Osteocyte (in vitro differentiated cells): Measurements from ENCODE around the gene SLC35C1. TPM values are rescaled to one million over a fixed set of nuclear protein-coding genes. Genes with fewer than 3 reads are reported as not detected.

Experiments used
- DNase-seq: peaks from one replicate; pipeline ENCODE4 v3.0.0; 2021; ENCODE audit warnings: mixed read lengths; ENCODE audit not compliant: unreplicated experiment; ENCODE audit errors: extremely low spot score
- H3K27ac Mint-ChIP-seq: one replicate; pipeline ENCODE4 v1.8.0; 2021; ENCODE audit warnings: mild to moderate bottlenecking, mixed read lengths; ENCODE audit not compliant: unreplicated experiment
- H3K27me3 Mint-ChIP-seq: one replicate; pipeline ENCODE4 v1.8.0; 2021; ENCODE audit warnings: mixed read lengths; ENCODE audit not compliant: unreplicated experiment
- H3K36me3 Mint-ChIP-seq: one replicate; pipeline ENCODE4 v1.8.0; 2021; ENCODE audit warnings: mixed read lengths; ENCODE audit not compliant: unreplicated experiment
- H3K4me1 Mint-ChIP-seq: one replicate; pipeline ENCODE4 v1.8.0; 2021; ENCODE audit warnings: mixed read lengths; ENCODE audit not compliant: unreplicated experiment
- H3K4me3 Mint-ChIP-seq: one replicate; pipeline ENCODE4 v1.8.0; 2021; ENCODE audit warnings: mild to moderate bottlenecking, moderate library complexity, mixed read lengths; ENCODE audit not compliant: unreplicated experiment
- H3K9me3 Mint-ChIP-seq: one replicate; pipeline ENCODE4 v1.8.0; 2021; ENCODE audit warnings: mixed read lengths; ENCODE audit not compliant: unreplicated experiment
- total RNA-seq: library from RNA; stranded (reverse); gene quantifications from 2 replicates; pipeline ENCODE4 v1.2.1, GENCODE V29; 2021
- TF ChIP-seq, protein P1 (sequence below): fragments of 200-600 bp; sonication (generic); IDR thresholded peaks from 2 replicates; pipeline ENCODE4 v1.5.0; 2021; ENCODE audit warnings: antibody characterized with exemption, mild to moderate bottlenecking, moderate library complexity

SLC35C1 gene
- total RNA-seq, 1 donor from 2014 or later = 17.5 TPM

DNA sequence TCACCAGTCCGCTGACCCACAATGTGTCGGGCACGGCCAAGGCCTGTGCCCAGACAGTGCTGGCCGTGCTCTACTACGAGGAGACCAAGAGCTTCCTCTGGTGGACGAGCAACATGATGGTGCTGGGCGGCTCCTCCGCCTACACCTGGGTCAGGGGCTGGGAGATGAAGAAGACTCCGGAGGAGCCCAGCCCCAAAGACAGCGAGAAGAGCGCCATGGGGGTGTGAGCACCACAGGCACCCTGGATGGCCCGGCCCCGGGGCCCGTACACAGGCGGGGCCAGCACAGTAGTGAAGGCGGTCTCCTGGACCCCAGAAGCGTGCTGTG lies 6.1 kb downstream of the SLC35C1 start:
- TF ChIP-seq, protein P1, sequence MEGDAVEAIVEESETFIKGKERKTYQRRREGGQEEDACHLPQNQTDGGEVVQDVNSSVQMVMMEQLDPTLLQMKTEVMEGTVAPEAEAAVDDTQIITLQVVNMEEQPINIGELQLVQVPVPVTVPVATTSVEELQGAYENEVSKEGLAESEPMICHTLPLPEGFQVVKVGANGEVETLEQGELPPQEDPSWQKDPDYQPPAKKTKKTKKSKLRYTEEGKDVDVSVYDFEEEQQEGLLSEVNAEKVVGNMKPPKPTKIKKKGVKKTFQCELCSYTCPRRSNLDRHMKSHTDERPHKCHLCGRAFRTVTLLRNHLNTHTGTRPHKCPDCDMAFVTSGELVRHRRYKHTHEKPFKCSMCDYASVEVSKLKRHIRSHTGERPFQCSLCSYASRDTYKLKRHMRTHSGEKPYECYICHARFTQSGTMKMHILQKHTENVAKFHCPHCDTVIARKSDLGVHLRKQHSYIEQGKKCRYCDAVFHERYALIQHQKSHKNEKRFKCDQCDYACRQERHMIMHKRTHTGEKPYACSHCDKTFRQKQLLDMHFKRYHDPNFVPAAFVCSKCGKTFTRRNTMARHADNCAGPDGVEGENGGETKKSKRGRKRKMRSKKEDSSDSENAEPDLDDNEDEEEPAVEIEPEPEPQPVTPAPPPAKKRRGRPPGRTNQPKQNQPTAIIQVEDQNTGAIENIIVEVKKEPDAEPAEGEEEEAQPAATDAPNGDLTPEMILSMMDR = no peak
- peaks cover 21% of the 10 kb centered on the region for H3K4me1 Mint-ChIP-seq
- no peak overlapping the region for H3K27ac Mint-ChIP-seq
- H3K9me3 Mint-ChIP-seq = no peaks in the 10 kb centered on the region
- H3K27me3 Mint-ChIP-seq = no peaks in the 10 kb centered on the region
- peaks cover 16% of the 10 kb centered on the region for H3K36me3 Mint-ChIP-seq
- DNase-seq = no peak
- no peak overlapping the region for H3K4me3 Mint-ChIP-seq

DNA sequence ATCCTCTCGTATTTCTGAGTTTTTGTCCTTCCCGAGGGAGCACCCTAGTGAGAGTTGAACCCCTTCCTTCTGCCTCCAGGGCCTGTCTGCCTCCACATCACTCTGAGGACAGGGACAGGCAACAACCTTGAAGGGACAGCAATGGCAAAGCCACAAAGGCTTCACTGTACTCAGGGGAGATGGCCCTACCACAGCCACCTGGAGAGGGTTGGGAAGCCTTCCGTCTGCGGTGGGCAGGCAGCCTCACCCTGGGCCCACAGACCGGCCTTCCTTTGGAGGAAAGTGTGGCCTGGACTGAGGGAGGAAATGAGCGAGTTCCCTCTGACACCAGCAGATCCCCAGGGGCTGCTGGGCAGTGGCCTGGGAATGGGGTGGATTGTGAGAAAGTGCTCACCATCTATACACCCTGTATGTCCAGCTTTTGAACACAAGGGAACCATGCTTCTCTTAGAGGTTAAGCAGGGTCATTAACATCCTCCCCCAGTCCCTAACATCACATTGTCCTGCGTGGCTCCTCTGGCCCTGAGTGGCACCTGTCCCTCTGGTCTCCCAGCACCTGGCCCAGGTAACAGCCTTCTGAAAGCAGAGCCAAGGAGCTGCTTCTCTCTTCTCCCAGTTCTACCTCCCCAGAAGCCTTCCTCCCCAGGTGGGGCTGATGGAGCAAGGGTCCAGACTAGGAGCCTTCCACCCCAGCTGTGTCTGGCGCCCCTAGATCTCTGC lies 6.8 kb downstream of the SLC35C1 start:
- Mint-ChIP-seq H3K9me3 (no peaks in the 10 kb centered on the region), H3K27me3 (no peaks in the 10 kb centered on the region), H3K4me3 (no peak overlapping the region), H3K36me3 (peaks cover 16% of the 10 kb centered on the region), H3K4me1 (peaks cover 15% of the 10 kb centered on the region), H3K27ac (no peak overlapping the region)
- TF ChIP-seq, protein P1 = no peak
- no peak for DNase-seq

DNA sequence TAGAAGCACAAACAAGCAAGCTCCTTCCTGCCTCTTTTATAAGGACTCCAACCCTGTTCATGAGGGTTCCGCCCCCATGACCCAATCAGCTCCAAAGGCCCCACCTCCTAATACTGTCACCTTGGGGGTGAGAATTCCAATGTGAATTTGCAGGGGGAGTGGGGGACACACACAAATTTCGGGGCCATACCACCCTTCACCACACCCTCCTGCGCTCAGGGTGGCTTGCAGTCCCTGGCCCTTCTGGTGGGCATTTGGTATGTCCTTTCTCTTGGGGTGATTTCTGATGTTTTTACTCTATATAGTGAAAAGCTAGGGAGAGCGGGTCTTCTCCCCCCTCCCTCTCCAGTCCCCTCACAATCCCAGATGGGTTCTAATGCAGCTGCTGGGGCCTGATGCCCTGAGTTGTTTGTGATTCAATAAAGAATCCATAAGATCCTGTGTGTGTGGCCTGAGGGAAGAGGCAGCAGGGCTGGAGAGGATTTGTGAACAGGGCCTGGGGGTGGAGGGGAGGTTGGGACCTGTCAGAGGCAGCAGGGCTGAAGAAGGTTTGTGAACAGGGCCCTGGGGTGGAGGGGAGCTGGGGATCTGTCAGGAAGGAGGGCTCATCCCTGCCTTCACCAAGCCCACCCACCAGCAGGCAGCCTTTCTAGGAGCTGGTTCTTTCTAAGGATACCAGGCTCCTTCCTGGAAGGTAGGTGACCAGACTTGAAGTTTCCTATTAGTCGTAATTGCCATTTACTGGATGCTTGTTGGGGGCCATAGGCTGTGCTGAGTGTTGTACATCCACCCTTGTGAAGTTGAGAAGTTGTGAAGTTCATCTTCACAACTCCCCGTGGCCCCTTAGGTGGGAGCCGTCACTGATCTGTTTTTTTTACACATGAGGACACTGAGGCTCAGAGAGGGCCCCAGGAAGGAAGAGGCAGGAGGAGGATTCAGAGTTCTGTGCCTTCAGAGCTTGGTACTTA lies 7.9 kb downstream of the SLC35C1 start:
- TF ChIP-seq, protein P1 = no peak
- no peak for DNase-seq
- H3K27ac Mint-ChIP-seq = peak overlapping the region; percentile 31
- H3K4me1 Mint-ChIP-seq = peaks cover 3% of the 10 kb centered on the region
- no peaks in the 10 kb centered on the region for H3K27me3 Mint-ChIP-seq
- no peak overlapping the region for H3K4me3 Mint-ChIP-seq
- peaks cover 16% of the 10 kb centered on the region for H3K36me3 Mint-ChIP-seq
- H3K9me3 Mint-ChIP-seq = no peaks in the 10 kb centered on the region

DNA sequence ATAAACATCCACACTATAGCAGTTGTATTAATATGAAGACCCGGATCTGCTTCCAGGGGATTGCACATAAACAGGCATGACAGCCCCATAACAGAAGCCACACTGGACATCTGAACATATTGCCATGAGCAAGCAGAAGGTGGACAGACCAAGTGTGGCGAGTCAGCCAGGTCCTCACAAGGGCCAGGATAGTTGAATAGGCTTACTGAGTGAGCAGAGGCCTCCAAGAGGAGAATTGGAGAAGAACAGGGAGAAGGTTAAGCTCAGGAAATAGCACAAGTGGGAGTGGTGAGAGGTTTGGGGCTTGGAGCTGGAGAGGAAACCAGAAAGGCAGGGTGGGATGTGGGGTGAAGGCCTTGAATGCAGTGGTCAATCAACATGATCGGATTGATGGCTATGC lies 10.8 kb downstream of the SLC35C1 start:
- Mint-ChIP-seq H3K4me1 (no peaks in the 10 kb centered on the region), H3K27me3 (no peaks in the 10 kb centered on the region), H3K4me3 (no peak overlapping the region), H3K27ac (no peak overlapping the region), H3K9me3 (no peaks in the 10 kb centered on the region), H3K36me3 (peaks cover 3% of the 10 kb centered on the region)
- no peak for DNase-seq
- TF ChIP-seq, protein P1 = no peak

DNA sequence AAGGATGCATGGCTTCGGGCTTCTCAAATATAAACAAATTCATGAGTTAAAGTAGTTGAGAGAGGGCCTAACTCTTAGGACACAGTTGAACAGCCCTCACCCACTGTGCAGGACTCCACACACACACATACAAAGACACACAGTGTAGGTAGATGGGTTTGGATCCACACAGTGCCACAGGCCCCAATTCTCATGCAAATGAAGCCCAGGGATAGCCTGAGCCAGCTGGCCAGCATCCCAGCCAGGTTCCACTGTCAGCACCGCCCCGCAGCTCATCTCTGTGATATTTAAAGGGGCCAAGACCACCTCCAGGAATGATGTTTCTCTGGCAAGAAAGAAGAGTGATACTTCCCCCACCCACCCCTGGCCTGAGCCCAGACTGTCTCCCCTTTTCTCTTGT lies 11.7 kb downstream of the SLC35C1 start:
- Mint-ChIP-seq H3K9me3 (no peaks in the 10 kb centered on the region), H3K27ac (no peak overlapping the region), H3K27me3 (no peaks in the 10 kb centered on the region), H3K4me1 (no peaks in the 10 kb centered on the region), H3K4me3 (no peak overlapping the region), H3K36me3 (no peaks in the 10 kb centered on the region)
- TF ChIP-seq, protein P1 = no peak
- no peak for DNase-seq
